RWPE2 (cell line): ENCODE results near the gene PFDN2.

Experiments
- ATAC-seq: fragments of 200-7000 bp; cut with Tn5 transposase; 3 replicates; pipeline ENCODE4 v1.9.1; 2021; ENCODE audit warnings: low read depth
- DNase-seq: peaks from one replicate; pipeline ENCODE4 v3.0.0-alpha.2; 2020; ENCODE audit warnings: low spot score
- H3K27ac ChIP-seq: fragments of 450-650 bp; 2 replicates; pipeline ENCODE4 v1.5.1; 2017; ENCODE audit warnings: mild to moderate bottlenecking; ENCODE audit not compliant: poor library complexity, severe bottlenecking
- H3K27me3 ChIP-seq: fragments of 250-450 bp; sonication (Bioruptor Pico); 2 replicates; pipeline ENCODE4 v1.5.1; 2021; ENCODE audit warnings: mild to moderate bottlenecking, moderate library complexity; ENCODE audit not compliant: insufficient read depth, poor library complexity, severe bottlenecking
- H3K36me3 ChIP-seq: fragments of 250-450 bp; sonication (Bioruptor Pico); 2 replicates; pipeline ENCODE4 v1.5.1; 2020; ENCODE audit warnings: low read depth, mild to moderate bottlenecking, moderate library complexity
- H3K4me1 ChIP-seq: fragments of 250-450 bp; sonication (Bioruptor Pico); 2 replicates; pipeline ENCODE4 v1.5.1; 2021; ENCODE audit warnings: mild to moderate bottlenecking, moderate library complexity; ENCODE audit not compliant: insufficient read depth, poor library complexity, severe bottlenecking
- H3K4me3 ChIP-seq: fragments of 250-450 bp; sonication (Bioruptor Pico); 2 replicates; pipeline ENCODE4 v1.5.1; 2021; ENCODE audit warnings: mild to moderate bottlenecking, moderate library complexity; ENCODE audit not compliant: severe bottlenecking
- H3K9me3 ChIP-seq: fragments of 250-450 bp; sonication (Bioruptor Pico); 2 replicates; pipeline ENCODE4 v1.5.1; 2021; ENCODE audit warnings: mild to moderate bottlenecking, moderate library complexity; ENCODE audit not compliant: severe bottlenecking
- TF ChIP-seq, protein P1 (sequence below): fragments of 450-650 bp; IDR thresholded peaks from one replicate; pipeline ENCODE4 v1.5.1; 2017; ENCODE audit warnings: mild to moderate bottlenecking, moderate library complexity; ENCODE audit not compliant: poor library complexity, severe bottlenecking

PFDN2 gene

DNA sequence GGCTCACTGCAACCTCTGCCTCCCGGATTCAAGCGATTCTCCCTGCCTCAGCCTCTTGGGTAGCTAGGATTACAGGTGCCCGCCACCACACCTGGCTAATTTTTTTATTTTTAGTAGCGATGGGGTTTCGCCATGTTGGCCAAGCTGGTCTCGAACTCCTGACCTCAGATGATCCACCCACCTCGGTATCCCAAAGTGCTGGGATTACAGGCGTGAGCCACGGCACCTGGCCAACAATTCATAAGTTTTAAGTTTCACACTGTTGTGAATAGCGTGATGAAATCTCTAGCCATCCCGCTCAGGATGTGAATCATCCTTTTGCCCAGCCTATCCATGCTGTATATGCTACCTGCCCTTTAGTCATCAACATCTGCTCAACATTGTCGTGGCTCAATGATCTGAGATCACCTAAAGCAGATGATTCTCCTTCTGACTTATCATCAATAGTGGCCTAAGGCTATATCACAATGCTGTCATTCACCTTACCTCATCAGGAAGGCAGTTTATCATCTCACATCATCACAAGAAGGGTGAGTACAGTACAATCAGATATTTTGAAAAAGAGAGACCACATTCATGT is 2.6 kb downstream of the PFDN2 start:
- Histone ChIP-seq H3K4me3 (no peak overlapping the region), H3K27me3 (no peaks in the 10 kb centered on the region), H3K27ac (peak overlapping the region; percentile 75), H3K36me3 (peaks cover 56% of the 10 kb centered on the region), H3K4me1 (peaks cover 26% of the 10 kb centered on the region), H3K9me3 (no peaks in the 10 kb centered on the region)
- ATAC-seq (peak; percentile 78), DNase-seq (peak; percentile 87)
- TF ChIP-seq, protein P1, sequence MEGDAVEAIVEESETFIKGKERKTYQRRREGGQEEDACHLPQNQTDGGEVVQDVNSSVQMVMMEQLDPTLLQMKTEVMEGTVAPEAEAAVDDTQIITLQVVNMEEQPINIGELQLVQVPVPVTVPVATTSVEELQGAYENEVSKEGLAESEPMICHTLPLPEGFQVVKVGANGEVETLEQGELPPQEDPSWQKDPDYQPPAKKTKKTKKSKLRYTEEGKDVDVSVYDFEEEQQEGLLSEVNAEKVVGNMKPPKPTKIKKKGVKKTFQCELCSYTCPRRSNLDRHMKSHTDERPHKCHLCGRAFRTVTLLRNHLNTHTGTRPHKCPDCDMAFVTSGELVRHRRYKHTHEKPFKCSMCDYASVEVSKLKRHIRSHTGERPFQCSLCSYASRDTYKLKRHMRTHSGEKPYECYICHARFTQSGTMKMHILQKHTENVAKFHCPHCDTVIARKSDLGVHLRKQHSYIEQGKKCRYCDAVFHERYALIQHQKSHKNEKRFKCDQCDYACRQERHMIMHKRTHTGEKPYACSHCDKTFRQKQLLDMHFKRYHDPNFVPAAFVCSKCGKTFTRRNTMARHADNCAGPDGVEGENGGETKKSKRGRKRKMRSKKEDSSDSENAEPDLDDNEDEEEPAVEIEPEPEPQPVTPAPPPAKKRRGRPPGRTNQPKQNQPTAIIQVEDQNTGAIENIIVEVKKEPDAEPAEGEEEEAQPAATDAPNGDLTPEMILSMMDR, result no peak

DNA sequence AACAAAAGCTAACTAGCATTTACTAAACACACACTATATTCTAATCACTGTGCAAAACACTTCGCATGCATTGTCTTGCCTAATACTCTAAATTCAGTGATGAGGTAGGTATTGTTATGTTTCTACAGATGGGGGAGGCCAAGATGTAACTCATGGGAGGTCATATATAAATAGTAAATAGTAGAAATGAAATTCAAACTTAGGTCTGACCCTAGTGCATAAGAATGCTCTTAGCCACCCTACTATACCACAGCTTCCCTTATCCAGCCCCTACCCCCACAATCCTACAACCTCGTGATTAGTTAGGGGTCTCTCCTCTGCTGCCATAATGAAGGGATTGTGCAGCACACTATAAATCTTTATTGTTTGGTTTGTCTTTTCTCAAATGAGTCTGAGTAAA is 3.3 kb downstream of the PFDN2 start:
- Histone ChIP-seq H3K27ac (peak overlapping the region; percentile 75), H3K4me3 (no peak overlapping the region), H3K9me3 (no peaks in the 10 kb centered on the region), H3K27me3 (no peaks in the 10 kb centered on the region), H3K4me1 (peaks cover 26% of the 10 kb centered on the region), H3K36me3 (peaks cover 56% of the 10 kb centered on the region)
- no peak for DNase-seq
- no peak for ATAC-seq
- TF ChIP-seq, protein P1, result no peak

DNA sequence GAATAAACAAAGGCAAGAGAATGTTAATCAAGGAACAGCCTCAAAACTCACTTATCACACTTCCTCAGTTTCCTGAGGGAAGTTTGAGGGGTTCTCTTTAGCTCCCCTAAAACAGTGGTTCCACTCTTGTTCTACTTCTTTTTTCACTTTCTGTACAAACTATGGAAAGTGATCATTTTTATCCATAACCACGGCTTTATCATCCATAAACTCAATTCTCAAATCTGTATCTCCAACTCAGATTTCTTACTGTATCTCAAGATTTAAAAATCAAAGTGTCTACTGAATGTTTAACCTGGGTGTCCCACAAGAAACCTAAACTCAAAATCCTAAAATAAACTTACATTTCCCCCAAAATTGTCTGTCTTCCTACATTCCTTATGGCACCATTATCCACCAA is 3.9 kb downstream of the PFDN2 start:
- H3K27ac ChIP-seq, result peak overlapping the region; percentile 75

DNA sequence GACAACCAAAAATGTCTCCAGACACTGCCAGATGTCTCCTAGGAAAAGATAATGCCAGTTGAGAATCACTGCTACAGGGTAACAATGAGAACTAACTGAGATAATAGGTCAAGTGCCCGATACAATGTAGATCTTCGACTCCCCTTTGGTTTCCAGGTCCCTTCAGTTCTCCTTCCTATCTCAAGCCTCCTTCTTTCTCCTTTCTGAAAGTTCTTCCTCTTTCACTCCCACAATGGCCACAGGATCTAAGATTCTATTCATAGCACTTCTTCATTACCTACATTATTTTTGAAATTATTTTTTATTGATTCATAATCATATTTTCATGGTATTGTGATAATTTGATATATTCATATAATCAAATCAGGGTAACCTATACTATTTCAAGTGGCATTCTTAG is 6.3 kb downstream of the PFDN2 start:
- Histone ChIP-seq H3K9me3 (no peaks in the 10 kb centered on the region), H3K36me3 (peaks cover 62% of the 10 kb centered on the region), H3K4me3 (no peak overlapping the region), H3K27ac (no peak overlapping the region), H3K27me3 (no peaks in the 10 kb centered on the region), H3K4me1 (peaks cover 12% of the 10 kb centered on the region)
- ATAC-seq, result no peak
- DNase-seq, result no peak
- TF ChIP-seq, protein P1, result no peak

More for the DNA sequence above, 3.9 kb downstream of the PFDN2 start:
- TF ChIP-seq, protein P1, result no peak
- Histone ChIP-seq H3K4me1 (peaks cover 19% of the 10 kb centered on the region), H3K36me3 (peaks cover 56% of the 10 kb centered on the region), H3K9me3 (no peaks in the 10 kb centered on the region), H3K4me3 (no peak overlapping the region), H3K27me3 (no peaks in the 10 kb centered on the region)
- DNase-seq (no peak), ATAC-seq (no peak)

DNA sequence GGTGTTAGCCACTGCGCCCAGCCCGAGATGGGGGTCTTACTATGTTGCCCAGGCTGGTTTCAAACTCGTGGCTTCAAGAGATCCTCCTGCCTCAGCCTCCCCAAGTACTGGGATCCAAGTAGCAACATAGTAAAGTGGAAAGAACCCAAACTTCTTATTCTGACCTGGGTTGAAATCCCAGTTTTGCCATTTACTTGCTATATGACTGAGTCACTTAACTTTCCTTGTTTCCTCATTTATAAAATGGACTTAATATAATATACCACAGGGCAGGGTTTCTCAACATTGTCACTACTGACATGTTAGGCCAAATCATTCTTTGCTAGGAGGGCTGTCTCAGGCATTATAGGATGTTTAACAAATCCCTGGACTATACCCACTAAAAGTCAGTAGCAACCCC is 6.7 kb downstream of the PFDN2 start:
- Histone ChIP-seq H3K4me3 (no peak overlapping the region), H3K27me3 (no peaks in the 10 kb centered on the region), H3K36me3 (peaks cover 62% of the 10 kb centered on the region), H3K9me3 (no peaks in the 10 kb centered on the region), H3K27ac (no peak overlapping the region), H3K4me1 (peaks cover 10% of the 10 kb centered on the region)
- no peak for DNase-seq
- TF ChIP-seq, protein P1, result no peak
- no peak for ATAC-seq
